GM19397 (cell line): ENCODE measurements around the gene SPINT2.

ENCODE experiments used
- ATAC-seq: cut with Tn5 transposase; IDR thresholded peaks from one replicate; pipeline ENCODE4 v1.9.1; 2021; ENCODE audit warnings: mild to moderate bottlenecking, moderate library complexity; ENCODE audit not compliant: unreplicated experiment

Gene SPINT2

DNA sequence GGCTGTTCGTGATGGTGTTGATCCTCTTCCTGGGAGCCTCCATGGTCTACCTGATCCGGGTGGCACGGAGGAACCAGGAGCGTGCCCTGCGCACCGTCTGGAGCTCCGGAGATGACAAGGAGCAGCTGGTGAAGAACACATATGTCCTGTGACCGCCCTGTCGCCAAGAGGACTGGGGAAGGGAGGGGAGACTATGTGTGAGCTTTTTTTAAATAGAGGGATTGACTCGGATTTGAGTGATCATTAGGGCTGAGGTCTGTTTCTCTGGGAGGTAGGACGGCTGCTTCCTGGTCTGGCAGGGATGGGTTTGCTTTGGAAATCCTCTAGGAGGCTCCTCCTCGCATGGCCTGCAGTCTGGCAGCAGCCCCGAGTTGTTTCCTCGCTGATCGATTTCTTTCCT is 27.5 kb downstream of the SPINT2 start:
- no peak for ATAC-seq

GRCh38 chr19:38293281-38293680 is 28.9 kb downstream of the SPINT2 start:
- no peak for ATAC-seq

DNA sequence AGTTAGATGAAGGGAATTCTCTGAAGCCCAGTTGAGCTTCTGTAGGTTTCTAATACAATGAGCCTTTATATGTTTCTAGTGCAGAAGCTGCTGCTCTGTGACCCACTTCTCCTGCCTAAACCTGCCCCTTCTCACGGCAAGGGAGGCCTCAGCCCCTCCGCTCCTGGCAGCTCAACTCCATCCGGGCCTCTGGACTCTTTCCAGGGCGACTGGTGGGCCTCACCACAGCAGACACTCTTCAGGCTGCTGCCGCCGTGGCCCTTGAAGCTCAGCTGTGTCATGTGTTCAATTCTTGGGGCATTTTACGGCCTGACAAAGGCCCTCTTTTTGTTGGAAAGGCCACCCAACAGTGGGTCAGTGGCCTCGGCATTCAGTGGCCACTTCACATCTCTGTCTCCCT is 29.7 kb downstream of the SPINT2 start:
- no peak for ATAC-seq

DNA sequence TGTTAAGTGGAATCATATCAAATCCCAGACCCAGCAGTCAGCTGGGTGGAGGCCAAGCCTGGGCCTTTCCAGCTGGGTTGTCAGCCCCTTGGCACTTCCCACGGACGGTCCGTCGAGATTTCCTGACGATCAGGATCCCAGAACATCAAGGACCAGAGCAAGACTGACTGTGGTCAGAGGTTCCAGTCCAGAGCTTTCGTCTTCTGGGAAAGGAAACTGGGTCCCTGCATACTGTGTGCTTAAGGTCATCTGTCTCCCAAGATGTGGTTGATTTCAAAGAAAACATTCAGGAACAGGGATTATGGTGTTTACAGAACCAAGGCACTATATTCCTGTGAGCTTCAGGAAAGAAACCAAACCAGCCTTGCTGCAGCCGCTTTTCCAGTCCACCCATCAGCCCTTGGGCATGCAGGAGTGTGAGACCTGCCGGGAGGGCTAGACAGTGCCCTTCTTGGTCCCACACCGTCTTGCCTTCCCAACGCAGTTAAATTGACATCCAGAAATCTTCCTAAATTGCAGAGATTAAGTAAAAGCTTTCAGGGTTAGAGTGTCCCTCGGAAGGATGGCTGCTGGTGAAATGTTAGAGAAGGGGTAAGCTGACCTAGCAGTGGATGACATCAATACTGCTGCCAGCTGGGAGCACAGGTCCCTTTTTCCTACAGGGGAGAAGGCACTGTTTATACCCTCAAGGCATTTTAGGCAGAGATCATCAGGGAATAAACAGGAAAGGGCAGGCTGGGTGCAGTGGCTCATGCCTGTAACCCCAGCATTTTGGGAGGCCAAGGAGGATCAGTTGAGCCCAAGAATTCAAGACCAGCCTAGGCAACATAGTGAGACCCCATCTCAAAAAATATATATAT is 34.7 kb downstream of the SPINT2 start:
- no peak for ATAC-seq

DNA sequence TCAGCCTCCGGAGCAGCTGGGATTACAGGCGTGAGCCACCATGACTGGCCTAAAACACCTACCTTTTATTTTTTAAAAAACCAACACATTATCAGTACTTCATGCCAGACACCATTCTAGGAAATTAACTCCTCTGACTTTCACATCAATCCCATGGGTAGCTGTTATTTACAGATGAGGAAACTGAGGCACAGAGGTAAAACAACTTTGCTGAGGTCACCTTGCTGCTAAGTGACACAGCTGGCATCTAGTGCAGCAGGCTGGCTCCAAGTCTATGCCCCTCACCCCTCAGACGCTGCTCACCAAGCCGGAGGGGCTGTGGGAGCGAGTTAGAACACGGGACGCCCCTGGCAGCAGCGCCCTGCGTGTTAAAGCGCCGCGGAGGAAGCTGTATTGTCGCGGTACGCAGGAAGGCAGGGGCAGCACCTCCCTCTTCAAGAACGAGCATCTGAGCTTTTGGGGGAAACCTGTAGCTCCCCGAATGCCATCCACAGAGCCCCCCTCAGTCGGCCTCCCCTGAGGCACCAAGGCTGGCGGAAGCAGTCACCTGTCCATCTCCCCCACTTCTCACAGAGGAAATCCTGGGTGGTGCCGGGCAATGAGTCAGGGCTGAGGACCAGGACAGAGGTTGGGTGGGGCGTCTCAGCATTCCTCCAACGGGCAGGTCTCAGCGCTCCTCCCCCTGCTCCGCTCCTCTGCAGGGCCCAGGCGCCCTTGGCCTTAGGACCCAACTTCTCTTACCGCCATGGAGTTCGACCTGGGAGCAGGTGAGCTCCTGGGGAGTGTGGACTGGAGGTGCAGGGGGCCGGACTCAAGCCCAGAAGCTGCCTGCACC is 39.4 kb downstream of the SPINT2 start, which contains the start of gene C19orf33:
TSS of gene C19orf33 (plus strand) at position 735 of the 835 bp plus-strand sequence. CDS start at position 746, 11 bp downstream.
- no peak for ATAC-seq

- ATAC-seq, result no peak
Observed at GRCh38 chr19:38304352-38304865, 40.0 kb downstream of the SPINT2 start.

DNA sequence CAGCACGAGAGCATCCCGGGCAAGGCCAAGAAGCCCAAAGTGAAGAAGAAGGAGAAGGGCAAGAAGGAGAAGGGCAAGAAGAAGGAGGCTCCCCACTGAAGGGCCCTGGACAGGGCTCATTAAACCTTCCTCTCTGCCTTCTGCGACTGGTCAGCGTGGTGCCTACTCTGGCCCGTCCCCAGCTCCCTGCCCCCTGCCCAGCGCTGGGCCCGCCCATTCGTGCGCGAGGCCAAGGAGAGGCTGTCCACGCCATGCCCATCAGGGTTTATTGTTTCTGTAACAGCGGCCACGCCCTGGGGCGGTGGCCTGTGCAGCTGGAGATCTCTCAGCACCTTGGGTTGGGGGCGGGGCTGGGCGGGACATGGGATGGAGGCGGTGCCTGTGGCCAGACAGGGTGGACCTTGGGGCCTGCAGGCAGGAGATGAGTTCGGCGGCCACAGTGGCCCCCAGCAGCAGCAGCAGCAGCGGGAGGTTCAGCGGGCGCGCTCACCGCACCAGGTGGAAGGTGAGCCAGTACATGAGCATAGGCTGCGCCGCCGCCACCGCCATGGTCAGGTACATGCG is 40.6 kb downstream of the SPINT2 start:
- no peak for ATAC-seq

DNA sequence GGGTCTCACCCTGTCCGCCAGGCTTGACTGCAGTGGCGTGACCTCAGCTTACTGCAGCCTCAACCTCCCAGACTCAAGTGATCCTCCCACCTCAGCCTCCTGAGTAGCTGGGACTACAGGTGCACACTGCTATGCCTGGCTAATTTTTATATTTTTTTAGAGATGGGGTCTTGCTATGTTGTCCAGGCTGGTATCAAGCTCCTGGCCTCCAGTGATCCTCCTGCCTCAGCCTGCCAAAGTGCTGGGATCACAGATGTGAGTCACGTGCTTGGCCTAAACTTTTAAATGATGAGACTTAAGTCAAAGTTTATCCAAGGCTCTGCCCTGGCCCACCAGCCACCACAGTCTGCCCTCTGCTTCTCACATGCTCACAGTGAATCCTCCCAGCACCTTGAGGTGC is 41.9 kb downstream of the SPINT2 start:
- no peak for ATAC-seq

DNA sequence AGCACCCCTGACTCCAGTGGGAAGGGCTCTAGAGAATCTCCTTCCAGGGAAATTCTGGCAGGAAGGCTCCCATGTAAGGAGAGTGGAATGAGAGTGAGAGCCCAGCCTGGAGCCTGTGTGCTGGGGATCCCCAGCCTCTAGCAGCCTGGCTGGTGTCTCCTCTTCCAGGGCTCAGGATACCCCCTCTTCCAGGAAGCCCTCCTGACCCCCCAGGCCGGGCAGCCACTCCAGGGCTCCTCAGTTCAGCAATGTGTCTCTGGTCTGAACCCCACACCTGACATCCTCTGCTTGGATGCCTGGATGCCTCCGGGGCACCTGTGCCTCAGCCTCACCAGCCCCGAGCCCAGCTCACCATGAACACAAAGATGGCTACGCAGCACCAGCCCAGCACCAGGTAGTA is 42.7 kb downstream of the SPINT2 start:
- ATAC-seq, result no peak

- ATAC-seq, result no peak
Observed at GRCh38 chr19:38307597-38307996, 43.2 kb downstream of the SPINT2 start.

GRCh38 chr19:38308006-38308766 is 43.8 kb downstream of the SPINT2 start:
- ATAC-seq, result no peak

DNA sequence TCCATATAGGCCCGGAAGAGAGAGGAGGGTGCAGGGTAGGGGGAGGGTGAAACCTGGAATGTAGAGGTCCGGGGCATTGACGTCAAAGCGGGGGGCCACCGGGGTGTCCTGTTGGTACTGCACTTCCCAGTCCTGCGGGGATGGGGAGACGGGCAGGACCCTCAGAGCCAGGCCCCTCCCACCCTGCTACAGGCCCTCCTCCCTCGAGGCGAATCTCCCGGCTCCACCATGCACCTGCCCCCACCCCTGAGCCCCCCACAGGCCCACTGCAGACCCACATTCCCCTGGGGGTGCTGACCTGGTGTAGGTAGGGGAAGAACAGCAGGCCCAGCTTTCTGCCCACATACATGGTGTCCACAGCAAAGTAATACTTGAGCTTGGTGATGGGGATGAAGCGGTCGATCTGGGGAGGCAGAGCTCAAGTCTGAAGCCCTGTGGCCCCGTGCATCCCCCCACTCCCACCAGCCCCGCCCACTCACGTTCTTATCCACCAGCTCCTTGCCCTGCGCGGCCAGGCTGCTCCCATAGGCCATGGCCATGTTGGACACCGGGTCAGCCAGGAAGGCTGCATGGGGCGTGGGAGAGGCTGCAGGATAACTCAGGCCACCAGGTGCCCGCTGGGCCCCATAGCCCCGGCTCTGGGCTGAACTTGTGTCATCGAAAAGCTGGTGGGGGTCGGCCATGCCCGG is 44.7 kb downstream of the SPINT2 start:
- no peak for ATAC-seq

DNA sequence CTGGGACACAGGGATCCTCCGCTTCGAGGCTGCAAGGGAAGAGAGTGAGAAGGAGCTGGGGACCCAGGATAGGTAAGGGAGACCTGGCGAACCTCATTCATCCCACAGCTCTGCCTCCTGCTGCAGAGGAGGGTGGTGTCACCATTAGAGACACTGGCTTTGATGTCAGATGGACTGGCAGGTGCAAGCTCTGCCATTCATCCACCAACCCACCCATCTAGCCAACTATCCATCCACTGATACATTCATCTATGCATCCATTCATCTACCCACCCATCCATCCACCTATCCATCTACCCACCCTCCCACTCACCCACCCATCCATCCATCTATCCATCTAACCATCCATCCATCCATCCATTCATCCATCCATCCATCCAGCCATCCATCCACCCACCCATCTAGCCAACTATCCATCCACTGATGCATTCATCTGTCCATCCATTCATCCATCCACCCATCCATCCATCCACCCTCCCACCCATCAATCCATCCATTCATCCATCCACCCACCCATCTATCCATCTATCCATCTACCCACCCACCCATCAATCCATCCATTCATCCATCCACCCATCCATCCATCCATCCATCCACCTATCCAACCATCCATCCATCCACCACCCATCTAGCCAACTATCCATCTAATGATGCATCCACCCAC is 45.4 kb downstream of the SPINT2 start:
- no peak for ATAC-seq

DNA sequence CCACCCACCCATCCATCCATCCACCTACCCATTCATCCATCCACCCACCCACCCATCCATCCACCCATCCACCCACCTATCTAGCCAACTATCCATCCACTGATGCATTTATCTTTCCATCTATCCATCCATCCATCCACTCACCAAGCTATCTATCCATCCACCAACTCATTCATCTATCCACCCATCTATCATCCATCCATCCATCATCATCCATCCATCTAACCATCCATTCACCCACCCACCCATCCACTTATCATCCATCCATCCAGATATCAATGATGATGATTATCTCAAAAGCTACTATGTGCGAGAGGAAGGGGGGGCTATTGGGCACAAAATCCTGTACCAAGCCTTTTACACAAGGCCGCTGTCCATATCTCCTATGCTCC is 45.9 kb downstream of the SPINT2 start:
- no peak for ATAC-seq

- no peak for ATAC-seq
Observed at GRCh38 chr19:38310986-38311385, 46.6 kb downstream of the SPINT2 start.

- ATAC-seq, result peak; percentile 90
Observed at GRCh38 chr19:38315657-38316476, 51.5 kb downstream of the SPINT2 start, which contains the start of gene YIF1B. Gene YIF1B (minus strand): TSS chr19:38315947. CDS start chr19:38315917, 30 bp downstream.

GRCh38 chr19:38316477-38317067 is 52.2 kb downstream of the SPINT2 start:
- no peak for ATAC-seq

GRCh38 chr19:38317104-38317612 is 52.8 kb downstream of the SPINT2 start:
- ATAC-seq, result no peak
